Activated CD4-positive, alpha-beta T cell treated with anti-CD3 and anti-CD28 coated beads, Interleukin-2, Interleukin-6, amounts not matched to agents 100 ng/mL and 50 ng/mL, durations not matched to agents 16 hours and 8 hours (primary cell): ENCODE data around the gene ADAMTSL3.
"Not testable (repeated sequence)": the region's sequence is repeated elsewhere in the genome, so short reads cannot be mapped to it uniquely, and the experiment has no call there.

Experiments used
- DNase-seq: peaks from one replicate; pipeline ENCODE4 v3.0.0-alpha.2; 2020

The ADAMTSL3 gene

GRCh38 chr15:83757291-83757690 lies 103.4 kb downstream of the ADAMTSL3 start:
- not testable (repeated sequence) for DNase-seq

GRCh38 chr15:83762367-83762766 lies 108.4 kb downstream of the ADAMTSL3 start:
- no peak for DNase-seq

DNA sequence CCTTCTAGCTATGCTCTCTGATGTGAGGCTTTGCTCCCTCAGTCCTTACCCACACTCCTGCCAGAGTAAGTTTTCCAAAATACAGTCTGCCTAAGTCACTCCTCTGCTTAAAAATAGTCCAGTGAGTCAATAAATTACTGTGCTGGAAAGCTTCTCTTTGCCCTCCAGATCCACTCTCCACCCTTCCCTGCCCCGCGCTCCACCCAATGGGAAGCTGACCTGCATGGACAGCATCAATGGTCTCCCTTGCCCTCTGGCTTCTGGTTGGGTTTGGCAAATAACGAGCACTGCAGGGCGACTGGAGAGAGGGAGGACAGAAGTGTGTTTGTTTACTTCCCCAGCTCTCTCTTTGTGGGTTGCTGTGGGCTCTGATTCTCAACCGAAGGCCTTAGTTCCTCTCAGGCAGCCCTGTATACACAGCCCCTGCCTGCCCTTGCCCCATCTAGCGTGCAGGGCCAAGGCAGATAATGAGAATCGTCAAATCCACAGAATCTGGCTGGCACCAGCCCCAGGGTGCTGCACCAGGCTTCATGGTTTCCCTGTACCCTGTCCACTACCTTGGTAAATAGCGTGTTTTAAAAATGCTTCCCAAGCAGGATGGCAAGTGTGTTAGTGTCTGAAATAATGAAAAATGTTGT lies 110.4 kb downstream of the ADAMTSL3 start:
- DNase-seq = no peak

GRCh38 chr15:83766339-83766738 lies 112.4 kb downstream of the ADAMTSL3 start:
- DNase-seq = no peak

GRCh38 chr15:83767741-83768140 lies 113.8 kb downstream of the ADAMTSL3 start:
- DNase-seq = no peak

DNA sequence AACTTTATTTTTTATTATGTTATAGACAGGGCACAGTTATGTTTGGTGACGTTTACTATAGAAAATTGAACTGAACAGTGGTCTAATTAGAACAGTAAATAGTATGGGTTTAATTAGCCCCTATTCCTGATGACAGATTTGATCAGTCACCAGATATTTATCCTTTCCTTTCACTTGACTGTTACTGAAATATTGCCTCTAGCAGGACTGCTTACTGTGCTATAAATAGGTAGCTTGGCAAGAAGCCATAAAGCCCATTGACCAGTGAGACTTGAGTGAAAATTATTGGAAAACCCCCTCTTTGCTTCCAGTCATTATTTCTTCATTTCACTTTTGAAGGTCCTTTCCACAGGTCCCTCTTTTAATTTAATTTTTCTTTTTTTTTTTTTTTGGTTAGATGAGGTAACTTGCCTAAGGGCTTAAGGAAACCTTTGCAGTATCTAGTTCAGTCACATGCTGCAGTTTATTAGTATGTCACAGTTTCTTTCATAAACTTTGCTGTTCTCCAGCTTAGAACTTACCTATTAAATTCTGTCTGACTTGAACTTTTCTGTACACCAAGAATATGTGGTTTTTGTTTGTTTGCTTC lies 115.6 kb downstream of the ADAMTSL3 start:
- DNase-seq = no peak

GRCh38 chr15:83775738-83776137 lies 121.8 kb downstream of the ADAMTSL3 start:
- DNase-seq = no peak

DNA sequence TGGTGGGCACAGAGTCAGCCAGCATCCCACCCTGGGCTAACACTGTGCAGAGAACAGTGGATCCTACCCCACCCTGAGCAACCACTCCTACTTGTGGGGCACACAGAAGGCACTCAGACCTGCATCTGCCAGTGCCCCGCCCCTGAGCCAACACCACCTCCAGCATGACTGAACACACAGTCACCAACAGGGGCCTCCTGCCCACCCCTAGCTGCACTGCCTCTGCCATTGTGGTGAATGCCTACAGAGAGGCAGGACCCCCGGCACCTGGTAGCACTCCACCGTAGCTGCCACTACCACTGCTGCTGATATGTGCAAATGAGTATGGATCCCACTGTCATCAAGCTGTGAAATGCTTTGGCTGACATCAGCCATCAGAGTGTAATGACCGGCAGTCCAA lies 123.1 kb downstream of the ADAMTSL3 start:
- no peak for DNase-seq

DNA sequence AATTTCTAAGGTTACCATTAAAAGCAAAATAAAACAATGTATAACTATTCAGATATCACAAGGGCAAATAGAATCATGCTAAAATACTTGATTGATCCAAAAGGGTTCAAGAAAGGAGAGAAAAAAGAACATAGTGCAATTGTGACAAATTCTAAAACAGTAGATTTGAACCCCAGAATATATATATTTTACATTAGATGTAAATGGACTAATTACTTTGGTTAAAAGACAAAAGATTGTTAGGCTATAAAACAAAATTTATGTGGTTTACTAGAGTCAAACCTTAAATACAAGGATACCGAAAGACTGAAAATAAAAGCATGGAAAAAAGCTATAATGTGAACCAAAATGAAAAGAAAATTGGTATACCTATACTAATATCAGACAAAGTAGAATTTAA lies 129.3 kb downstream of the ADAMTSL3 start:
- DNase-seq = no peak

DNA sequence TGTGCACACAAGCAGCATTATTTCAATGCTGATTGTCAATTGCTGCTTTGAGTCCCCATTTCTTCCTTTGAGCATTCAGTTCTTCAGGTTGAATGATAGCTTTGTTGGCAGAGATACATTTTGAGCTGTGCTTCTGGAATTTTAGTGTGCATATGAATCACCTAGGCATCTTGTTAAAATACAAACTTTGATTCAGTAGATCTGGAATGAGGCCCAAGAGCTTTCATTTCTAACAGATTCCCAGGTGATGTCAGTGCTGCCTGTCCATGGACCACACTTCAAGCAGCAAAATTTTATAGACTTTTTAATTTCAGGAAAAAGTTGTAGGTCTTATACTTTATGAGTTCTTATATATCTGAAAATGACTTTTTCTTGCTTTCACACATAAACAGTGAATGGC lies 131.1 kb downstream of the ADAMTSL3 start:
- DNase-seq = no peak

DNA sequence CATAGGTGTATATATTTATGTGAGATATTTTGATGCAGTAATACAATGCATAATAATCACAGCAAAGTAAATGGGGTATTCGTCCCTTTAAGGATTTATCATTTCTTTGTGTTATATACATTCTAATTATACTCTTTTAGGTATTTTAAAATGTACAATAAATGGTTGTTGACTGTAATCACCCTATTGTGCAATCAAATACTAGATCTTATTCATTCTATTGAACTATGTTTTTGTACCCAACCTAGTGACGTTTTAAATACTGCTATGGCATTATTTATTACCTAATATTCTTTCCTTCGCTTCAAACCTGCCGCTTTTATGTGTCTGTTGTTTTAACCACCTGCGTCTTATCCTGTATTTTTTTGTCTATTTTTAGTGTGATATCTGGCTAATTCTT lies 132.4 kb downstream of the ADAMTSL3 start:
- DNase-seq = no peak

DNA sequence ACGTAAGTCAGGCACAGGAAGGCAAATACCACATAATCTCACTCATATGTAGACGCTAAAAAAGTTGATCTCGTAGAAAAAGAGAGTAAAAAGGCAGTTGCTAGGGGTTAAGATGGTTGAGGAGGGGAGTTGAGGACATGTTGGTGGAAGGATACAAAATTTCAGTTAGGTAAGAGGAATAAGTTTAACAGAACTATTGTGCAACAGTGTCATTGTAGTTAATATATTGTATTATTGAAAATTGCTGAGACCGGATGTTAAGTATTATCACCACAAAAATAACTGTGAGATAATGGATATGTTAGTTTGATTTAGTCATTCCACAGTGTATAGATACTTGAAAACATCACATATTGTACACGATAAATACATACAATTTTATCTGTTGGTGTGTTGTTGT lies 139.1 kb downstream of the ADAMTSL3 start:
- no peak for DNase-seq

GRCh38 chr15:83794209-83794608 lies 140.3 kb downstream of the ADAMTSL3 start:
- no peak for DNase-seq

GRCh38 chr15:83809345-83809744 lies 155.4 kb downstream of the ADAMTSL3 start:
- no peak for DNase-seq

DNA sequence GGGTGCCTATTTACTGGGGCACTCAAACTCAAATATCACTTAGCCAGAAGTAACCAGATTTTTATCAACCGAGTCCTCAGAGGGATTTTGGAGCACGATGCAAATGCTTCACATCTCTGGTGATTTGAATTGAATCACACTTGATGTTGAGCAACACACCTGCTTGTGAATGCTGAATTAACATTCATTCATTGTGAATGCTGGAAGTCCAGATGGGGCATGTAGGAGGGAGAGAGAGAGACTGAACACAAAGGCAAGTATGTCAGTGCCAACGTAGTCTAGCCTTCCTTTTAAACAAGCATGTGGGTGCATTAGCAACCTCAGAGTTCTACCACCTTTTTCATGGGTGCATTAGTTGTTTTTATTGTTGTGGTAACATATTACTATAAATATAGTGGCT lies 156.2 kb downstream of the ADAMTSL3 start:
- no peak for DNase-seq

- no peak for DNase-seq
Measured at GRCh38 chr15:83813682-83814081, 159.8 kb downstream of the ADAMTSL3 start.

DNA sequence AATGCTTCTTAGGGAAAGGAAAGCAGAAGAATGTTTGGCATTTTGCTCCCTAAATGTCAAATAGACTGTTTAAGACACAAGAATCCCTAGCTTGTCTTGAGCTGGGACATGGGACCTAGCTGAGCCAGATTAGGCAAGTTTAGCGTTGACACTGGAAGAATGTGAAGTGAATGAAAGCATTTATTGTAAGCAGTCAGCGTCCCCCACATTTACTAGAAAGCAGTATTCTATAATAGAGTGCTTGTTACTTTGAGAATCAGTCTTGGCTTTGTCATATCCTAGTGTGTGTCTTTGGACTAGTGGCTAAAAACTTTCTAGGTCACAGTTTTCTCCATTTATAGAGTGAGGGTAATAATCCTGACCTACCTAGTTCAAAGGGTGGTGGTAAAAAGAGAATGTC lies 161.6 kb downstream of the ADAMTSL3 start:
- DNase-seq = no peak

DNA sequence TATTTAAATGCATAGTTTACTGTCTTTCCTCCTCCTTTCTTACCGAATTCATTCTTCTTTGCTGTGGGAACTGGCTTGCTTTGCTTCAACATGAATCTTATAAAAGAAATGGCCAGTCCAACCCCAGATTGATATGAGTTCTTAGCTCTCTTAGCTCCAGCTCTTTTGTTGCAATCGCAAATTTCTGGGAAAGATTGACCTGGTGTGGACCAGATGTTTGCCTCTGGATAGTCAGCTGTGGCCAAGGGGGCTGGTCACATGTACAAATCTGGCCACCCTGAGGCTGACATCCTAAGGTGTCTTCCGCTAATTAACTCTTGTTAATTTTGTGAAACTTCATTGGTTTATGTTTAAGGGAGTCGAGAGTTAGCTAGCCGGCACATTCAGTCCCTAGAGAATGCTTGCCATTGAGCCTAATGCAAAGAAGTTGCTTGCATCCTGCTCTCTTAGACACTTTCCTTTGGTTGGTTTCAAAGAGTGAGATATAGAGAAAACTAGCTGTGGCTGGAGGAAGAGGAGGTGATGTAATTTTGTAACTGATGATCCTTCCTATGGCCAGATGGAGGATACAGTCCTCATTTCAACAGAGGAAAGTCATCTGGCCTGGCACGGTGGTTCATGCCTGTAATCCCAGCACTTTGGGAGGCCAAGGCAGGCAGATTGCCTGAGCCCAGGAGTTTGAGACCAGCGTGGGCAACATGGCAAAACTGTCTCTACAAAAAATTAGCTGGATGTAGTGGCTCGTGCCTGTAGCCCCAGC lies 162.4 kb downstream of the ADAMTSL3 start:
- DNase-seq = no peak

DNA sequence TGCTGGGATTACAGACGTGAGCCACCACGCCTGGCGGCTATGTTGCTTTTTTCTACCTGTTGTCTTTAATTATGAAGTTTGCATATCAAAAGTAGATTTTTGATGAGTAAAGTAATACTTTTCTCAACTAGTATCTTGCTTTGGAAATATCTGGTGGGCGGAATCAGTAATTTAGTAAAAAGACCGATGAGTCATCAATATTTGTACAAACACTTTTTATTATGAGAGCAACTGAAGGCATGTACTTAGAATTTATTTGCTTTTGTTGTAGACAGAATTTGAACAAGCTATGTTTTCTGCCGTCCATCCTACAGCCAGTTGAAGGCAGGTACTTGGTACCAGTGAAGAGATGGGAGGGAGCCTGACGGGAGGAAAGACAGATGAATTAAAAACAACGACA lies 164.7 kb downstream of the ADAMTSL3 start:
- DNase-seq = no peak

GRCh38 chr15:83830381-83830780 lies 176.5 kb downstream of the ADAMTSL3 start:
- no peak for DNase-seq

DNA sequence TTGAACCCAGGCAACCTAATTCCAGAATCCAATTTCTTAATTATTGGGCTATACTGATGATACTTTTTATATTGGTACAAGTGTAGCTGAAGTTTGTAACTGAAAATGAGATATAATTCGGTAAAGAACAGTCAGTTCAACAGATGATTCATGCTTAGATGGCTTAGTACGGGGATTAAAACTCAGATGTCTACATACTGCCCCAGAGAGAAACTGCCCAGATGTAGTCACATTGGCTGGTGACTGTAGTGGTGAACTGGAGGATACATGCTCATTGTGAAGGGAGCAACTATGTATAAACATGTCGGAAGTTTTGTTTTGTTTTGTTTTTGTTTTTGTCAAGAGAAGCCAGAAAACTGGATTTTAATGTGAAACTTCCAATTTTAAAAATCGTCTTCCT lies 179.6 kb downstream of the ADAMTSL3 start:
- DNase-seq = no peak

GRCh38 chr15:83835479-83835878 lies 181.6 kb downstream of the ADAMTSL3 start:
- no peak for DNase-seq

GRCh38 chr15:83837945-83838571 lies 184.1 kb downstream of the ADAMTSL3 start:
- DNase-seq = peak; percentile 9

GRCh38 chr15:83838763-83839162 lies 184.8 kb downstream of the ADAMTSL3 start:
- no peak for DNase-seq
